Measurements from ENCODE around the gene TMC5.

The TMC5 gene

GRCh38 chr16:19485611-19486010 is 67.9 kb downstream of the TMC5 start:
- H3K27ac ChIP-seq, result no peak overlapping the region
- no peak for TF ChIP-seq CTCF (conservative IDR thresholded peaks at IDR 0.05)

GRCh38 chr16:19486051-19486450 is 68.4 kb downstream of the TMC5 start:
- H3K27ac ChIP-seq, result no peak overlapping the region
- no peak for TF ChIP-seq CTCF (conservative IDR thresholded peaks at IDR 0.05)

- no peak for TF ChIP-seq CTCF (conservative IDR thresholded peaks at IDR 0.05)
Measured at GRCh38 chr16:19486750-19487325, 69.2 kb downstream of the TMC5 start.

GRCh38 chr16:19488213-19488640 is 70.5 kb downstream of the TMC5 start:
- H3K27ac ChIP-seq, result no peak overlapping the region
- TF ChIP-seq CTCF (conservative IDR thresholded peaks at IDR 0.05), result no peak

More at GRCh38 chr16:19486750-19487325, 69.2 kb downstream of the TMC5 start:
- no peak overlapping the region for H3K27ac ChIP-seq

- TF ChIP-seq CTCF (conservative IDR thresholded peaks at IDR 0.05), result no peak
- no peak overlapping the region for H3K27ac ChIP-seq
Measured at GRCh38 chr16:19490619-19491018, 72.9 kb downstream of the TMC5 start.

- no peak overlapping the region for H3K27ac ChIP-seq
- no peak for TF ChIP-seq CTCF (conservative IDR thresholded peaks at IDR 0.05)
Measured at GRCh38 chr16:19497176-19497575, 79.5 kb downstream of the TMC5 start.

GRCh38 chr16:19499006-19499405 is 81.3 kb downstream of the TMC5 start:
- H3K27ac ChIP-seq, result no peak overlapping the region
- TF ChIP-seq CTCF (conservative IDR thresholded peaks at IDR 0.05), result no peak
